Head of caudate nucleus (tissue), 42 donors: ENCODE measurements around the gene GPR31.

Experiments used
- DNase-seq, 42 donors: peaks; one replicate each; pipeline versions ENCODE4 v3.0.0 to v3.0.0-alpha.2; 2020 to 2021; ENCODE audit warnings: mixed read lengths in 7 of 42
- intact Hi-C: fragments of 100-400 bp; cut with DNase I; formaldehyde crosslinking; loops from one replicate; pipeline ENCODE4 v1.15.0; 2022

GPR31 gene

DNA sequence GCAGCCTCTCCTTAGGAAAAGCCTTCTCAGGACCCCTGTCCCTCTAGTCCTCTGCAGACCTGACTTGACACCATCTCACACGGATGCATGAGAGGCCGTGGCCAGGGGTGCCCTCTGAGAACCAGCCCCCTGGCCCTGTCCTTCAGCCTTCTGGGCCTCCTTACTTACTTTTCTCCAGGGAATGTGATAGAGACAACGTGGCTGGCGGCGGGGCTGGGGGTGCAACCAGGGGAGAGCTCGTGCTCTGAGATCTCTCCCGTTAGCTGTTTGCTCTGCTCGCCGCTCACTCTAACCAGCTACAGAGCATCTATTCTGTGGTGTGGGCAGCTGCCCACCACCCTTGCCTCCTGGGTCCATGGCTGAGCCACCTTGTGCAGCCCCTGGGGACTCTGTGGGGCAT lies 14.7 kb downstream of the GPR31 start:
- no peak for DNase-seq
- intact Hi-C loops = loop anchor here (10.0 kb wide), 1 partner anchor 148 kb away; the partner anchor contains the start of gene CEP43

DNA sequence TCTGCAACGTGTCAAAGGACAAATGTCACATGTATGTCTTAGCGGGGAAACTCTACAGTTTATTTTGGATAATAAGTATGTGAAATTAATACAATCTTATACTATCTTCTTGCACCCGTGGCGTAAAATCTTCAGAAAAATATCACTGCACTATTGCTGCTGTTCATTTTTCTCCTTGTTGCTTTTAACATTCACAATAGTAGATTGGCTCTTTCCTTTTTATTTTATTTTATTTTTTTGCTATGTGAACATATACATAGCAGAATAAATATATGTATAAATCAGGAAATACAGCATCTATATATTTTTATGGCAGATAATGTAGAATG lies 15.4 kb downstream of the GPR31 start:
- intact Hi-C loops = loop anchor here (10.0 kb wide), 1 partner anchor 148 kb away; the partner anchor contains the start of gene CEP43
- DNase-seq = no peak

GRCh38 chr6:167141667-167142432 lies 15.9 kb downstream of the GPR31 start:
- intact Hi-C loops = loop anchor here (10.0 kb wide), 1 partner anchor 147 kb away; the partner anchor contains the start of gene CEP43
- peak in 41 of 42 donors; percentile 22 to 82 (median 58) for DNase-seq

DNA sequence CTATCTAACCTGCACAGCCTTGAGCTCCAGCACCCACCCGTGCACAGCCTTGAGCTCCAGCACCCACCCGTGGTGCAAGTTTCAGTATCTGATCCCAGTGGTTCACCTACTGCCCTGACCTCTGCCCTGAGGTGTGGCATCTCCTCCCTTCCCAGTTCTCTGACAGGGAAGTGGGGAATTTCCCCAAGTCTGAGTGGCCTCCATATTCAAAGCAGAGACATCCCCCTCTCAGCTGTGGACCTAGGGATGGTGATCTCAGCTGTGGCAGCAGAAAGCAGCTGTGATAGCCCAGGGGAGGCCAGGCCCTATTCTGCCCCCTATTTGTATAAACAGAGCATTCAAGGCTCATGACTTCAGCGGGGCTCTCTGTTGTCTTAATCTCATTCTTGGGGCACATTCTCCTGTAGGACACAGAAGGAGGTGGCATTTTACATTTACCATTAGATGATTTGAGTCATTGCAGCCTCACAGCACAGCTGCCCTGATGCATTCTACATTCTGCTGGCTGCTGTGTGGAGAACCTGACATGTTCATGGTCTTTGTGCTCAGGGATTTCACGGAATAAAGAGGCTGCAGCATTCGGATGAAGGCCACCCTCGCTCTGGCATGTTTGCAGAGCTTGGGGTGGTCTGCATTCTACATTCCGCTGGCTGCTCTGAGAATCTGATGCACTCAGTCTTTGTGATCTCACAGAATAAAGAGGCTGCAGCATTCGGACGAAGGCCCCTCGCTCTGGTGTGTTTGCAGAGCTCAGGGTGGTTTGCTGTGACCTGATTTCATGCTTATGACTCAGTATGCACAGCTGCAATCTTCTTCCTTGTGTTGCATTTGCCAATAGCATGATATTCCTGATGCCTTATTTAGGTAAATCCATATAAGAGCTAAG lies 16.9 kb downstream of the GPR31 start:
- DNase-seq = no peak
- intact Hi-C loops = loop anchor here (10.0 kb wide), 1 partner anchor 146 kb away; the partner anchor contains the start of gene CEP43

DNA sequence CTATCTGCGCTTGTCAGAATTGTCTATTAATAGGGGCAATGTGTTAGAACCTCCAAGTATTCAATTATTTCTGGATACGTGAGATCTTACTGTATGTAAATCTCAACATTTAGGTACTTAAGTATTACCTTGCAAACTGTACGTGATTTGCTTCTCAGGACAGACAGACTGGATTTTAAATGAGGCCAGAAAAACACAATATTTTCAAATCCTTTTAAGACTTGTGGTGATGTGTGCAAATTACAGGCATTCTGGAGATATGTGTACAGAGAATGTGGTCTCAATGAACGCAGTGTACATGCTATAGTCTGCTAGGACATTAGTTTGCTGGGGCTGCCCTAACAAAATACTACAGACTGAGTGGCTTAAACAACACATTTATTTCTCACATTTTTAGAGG lies 18.0 kb downstream of the GPR31 start:
- intact Hi-C loops = loop anchor here (10.0 kb wide), 2 partner anchors 145 to 355 kb away; partner anchors contain the start of gene CEP43
- DNase-seq = no peak

GRCh38 chr6:167137881-167138280 lies 19.9 kb downstream of the GPR31 start:
- intact Hi-C loops = loop anchor here (10.0 kb wide), 1 partner anchor 353 kb away; no protein-coding TSS in a partner anchor
- no peak for DNase-seq

- DNase-seq = no peak
- intact Hi-C loops = loop anchor here (10.0 kb wide), 1 partner anchor 352 kb away; no protein-coding TSS in a partner anchor
These were observed 20.7 kb downstream of the GPR31 start for GRCh38 chr6:167137081-167137480.

DNA sequence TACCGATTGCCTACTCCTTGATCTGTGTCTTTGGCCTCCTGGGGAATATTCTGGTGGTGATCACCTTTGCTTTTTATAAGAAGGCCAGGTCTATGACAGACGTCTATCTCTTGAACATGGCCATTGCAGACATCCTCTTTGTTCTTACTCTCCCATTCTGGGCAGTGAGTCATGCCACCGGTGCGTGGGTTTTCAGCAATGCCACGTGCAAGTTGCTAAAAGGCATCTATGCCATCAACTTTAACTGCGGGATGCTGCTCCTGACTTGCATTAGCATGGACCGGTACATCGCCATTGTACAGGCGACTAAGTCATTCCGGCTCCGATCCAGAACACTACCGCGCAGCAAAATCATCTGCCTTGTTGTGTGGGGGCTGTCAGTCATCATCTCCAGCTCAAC lies 21.4 kb downstream of the GPR31 start:
- intact Hi-C loops = loop anchor here (10.0 kb wide), 1 partner anchor 352 kb away; no protein-coding TSS in a partner anchor
- no peak for DNase-seq

GRCh38 chr6:167134448-167135328 lies 23.1 kb downstream of the GPR31 start:
- intact Hi-C loops = loop anchor here (10.0 kb wide), 1 partner anchor 350 kb away; no protein-coding TSS in a partner anchor
- no peak for DNase-seq

DNA sequence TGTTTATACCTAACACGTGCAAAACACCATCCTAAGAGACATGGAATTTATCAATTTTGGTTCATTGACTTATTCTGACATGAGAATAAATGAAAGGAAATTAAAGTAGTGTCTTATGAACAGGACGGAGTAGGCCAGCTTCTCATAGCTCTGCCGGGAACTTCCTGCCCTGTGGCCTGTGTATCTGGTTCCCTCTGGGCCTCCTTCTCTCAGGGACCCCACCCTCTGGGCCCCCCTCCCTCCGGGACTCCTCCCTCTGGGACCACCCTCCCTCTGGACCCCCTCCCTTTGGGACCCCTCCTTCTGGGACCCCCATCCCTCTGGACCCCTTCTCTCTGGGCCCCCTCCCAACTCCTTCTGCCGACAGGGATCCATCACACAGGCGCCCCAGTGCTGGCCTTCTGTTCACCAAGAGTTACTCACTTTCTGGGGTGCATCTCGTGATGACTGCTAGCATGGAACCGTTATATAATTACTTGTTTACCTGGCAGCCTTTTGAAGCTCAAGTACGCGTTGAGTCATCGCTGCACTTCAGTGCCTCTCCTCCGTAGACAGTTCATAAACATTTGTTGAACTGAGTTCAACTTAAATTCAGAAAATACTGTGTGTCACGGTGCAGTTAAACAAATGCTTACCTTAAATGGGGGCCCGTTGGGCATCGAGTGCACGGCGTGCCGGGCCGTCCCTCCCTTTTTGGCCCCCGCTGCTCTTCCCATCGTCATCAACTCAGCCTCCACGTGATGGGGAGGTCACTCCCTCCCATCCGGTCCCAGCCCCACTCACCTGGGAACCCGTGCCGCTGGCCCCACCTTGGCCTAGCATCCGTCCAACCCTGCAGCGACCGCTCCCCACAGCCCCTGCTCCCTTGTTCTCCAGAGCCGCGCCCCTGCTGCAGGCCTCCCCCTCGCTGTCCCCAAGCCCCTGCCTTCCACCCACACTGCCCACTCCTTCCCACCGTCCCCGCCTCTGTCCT lies 26.8 kb downstream of the GPR31 start:
- no peak for DNase-seq
- intact Hi-C loops = loop anchor here (10.0 kb wide), 1 partner anchor 346 kb away; no protein-coding TSS in a partner anchor

GRCh38 chr6:167130008-167130677 lies 27.6 kb downstream of the GPR31 start:
- intact Hi-C loops = loop anchor here (10.0 kb wide), 1 partner anchor 345 kb away; no protein-coding TSS in a partner anchor
- no peak for DNase-seq

DNA sequence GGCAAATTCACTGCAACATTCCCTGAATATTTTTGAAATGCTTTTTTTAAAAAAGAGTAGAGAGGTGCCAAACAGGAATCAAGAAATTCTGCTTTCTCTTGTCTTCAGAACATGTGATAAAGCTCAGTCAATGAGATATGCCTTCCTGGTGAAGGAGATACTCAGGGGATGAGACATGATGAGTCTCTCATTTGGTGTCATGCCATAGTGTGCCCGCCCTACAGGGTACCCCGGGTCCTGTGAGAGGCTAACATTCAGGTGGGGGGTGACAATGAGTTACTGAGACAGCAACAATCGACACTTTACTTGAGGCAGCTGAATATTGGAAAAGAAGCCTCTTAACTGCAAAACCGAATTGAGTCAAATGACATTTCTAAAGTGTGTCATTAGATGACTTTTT lies 28.2 kb downstream of the GPR31 start:
- no peak for DNase-seq
- intact Hi-C loops = no loop called here

DNA sequence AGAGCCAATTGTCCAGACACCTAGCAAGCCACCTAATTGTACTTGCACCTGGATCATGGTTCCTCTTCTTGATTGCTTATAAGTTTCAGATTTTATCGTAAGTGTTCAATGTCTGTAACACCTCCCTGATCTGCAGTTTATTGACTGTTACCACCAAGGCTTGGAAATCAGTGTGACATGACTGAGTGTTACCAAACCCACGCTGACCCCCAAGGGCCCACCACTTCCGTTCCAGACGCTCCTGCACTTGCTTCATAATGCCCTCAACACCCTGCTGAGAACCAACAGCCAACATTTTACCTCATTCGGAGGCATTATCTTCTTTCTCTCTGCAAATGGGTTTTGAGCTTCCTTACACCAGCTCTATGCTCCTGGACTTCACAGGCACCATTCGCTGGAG lies 28.6 kb downstream of the GPR31 start:
- intact Hi-C loops = no loop called here
- no peak for DNase-seq

DNA sequence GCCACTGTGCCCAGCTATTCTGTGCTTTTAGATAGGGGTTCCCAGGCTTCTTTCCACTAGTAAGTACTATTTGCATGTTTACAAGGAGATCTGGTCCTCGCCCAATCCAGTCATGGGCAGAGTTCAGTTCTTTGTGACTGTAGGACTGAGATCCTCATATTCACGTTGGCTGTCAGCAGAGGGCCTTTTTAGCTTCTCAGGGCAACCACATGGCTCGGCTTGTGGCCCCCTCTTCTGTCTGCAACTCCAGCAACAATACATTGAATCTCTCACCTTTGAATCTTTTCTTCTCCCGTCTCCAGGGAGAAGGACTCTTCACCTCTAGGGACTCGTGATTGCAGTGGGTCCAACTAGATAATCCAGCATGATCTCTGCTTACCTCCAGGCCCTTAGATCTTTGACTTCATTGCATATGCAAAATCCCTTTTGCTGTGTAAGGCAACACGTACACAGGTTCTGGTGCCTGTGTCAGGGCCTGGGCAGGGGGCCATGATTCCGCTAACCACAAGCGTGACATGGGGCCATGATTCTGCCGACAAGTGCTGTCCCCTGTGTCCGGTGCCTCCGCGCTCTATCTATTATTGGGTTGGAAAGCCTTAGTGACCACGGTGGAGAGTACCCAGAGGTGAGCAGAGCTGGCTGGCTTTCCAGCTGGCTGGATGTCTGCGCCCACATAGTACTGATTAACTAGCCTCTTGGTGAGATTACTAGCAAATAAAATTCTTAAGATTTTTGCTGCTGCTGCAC lies 29.8 kb downstream of the GPR31 start:
- intact Hi-C loops = no loop called here
- DNase-seq = no peak

DNA sequence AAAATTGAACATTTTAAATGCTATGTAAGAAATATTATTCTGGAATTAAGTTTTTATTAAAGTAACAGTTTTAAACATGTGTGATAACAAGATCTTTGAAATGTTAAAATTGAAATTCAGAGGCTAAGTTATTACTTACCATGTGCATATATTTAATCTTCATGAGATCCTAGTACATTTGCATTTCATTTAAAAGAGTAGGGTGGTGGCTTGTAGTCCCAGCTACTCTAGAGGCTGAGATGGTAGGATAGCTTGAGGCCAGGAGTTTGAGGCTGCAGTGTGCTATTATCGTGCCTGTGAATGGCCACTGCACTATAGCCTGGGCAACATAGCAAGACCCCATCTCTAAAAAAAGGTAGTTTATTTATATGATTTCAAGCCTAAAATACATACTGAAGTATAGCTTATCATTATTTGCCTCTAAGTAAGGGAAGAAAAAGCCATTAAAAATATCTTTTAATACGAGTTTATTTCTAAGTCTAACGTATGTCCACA lies 31.9 kb downstream of the GPR31 start:
- no peak for DNase-seq
- intact Hi-C loops = no loop called here

GRCh38 chr6:167125410-167125809 lies 32.4 kb downstream of the GPR31 start:
- DNase-seq = no peak
- intact Hi-C loops = no loop called here
